HepG2 (cell line): ENCODE results near the gene PNN.

Experiments used
- AHR ChIP-seq: IDR thresholded peaks from 2 replicates; pipeline ENCODE4 v1.6.1; 2018; ENCODE audit warnings: missing genetic modification reagents, missing compliant biosample characterization
- CBFB ChIP-seq: sonication (generic); formaldehyde crosslinking; IDR thresholded peaks from 2 replicates; pipeline ENCODE4 v1.4.0; 2020; ENCODE audit warnings: missing genetic modification reagents
- CTCF ChIP-seq: sonication (generic); formaldehyde crosslinking; IDR thresholded peaks from 2 replicates; pipeline ENCODE4 v1.5.0; 2020; ENCODE audit warnings: mild to moderate bottlenecking, missing genetic modification reagents, moderate library complexity
- KDM4B ChIP-seq: sonication (generic); formaldehyde crosslinking; IDR thresholded peaks from 2 replicates; pipeline ENCODE4 v1.4.0; 2020; ENCODE audit warnings: missing genetic modification reagents
- MAFG ChIP-seq: sonication (generic); formaldehyde crosslinking; IDR thresholded peaks from 2 replicates; pipeline ENCODE4 v1.5.1; 2020; ENCODE audit warnings: mild to moderate bottlenecking, missing genetic modification reagents
- PHF21A ChIP-seq: sonication (generic); formaldehyde crosslinking; IDR thresholded peaks from 2 replicates; pipeline ENCODE4 v1.5.0; 2020; ENCODE audit warnings: mild to moderate bottlenecking, missing genetic modification reagents
- TAF1 ChIP-seq: sonication (generic); formaldehyde crosslinking; IDR thresholded peaks from 2 replicates; pipeline ENCODE4 v1.4.0; 2020; ENCODE audit warnings: missing genetic modification reagents
- ZFP37 ChIP-seq: sonication (generic); formaldehyde crosslinking; IDR thresholded peaks from 2 replicates; pipeline ENCODE4 v1.4.0; 2020; ENCODE audit warnings: missing genetic modification reagents, borderline replicate concordance
- ZNF160 ChIP-seq: sonication (generic); formaldehyde crosslinking; IDR thresholded peaks from 2 replicates; pipeline ENCODE4 v1.8.0; 2022; ENCODE audit warnings: mild to moderate bottlenecking, inconsistent platforms, missing genetic modification reagents
- ZNF446 ChIP-seq: sonication (generic); formaldehyde crosslinking; IDR thresholded peaks from 2 replicates; pipeline ENCODE4 v1.5.0; 2020; ENCODE audit warnings: mild to moderate bottlenecking, missing genetic modification reagents

- no peak for TF ChIP-seq CTCF (CRISPR knock-in tag)
- TF ChIP-seq MAFG: no peak
- TF ChIP-seq ZNF160 (CRISPR knock-in tag): no peak
- no peak for TF ChIP-seq KDM4B
- no peak for TF ChIP-seq ZNF446 (CRISPR knock-in tag)
- TF ChIP-seq AHR (CRISPR knock-in tag): no peak
- no peak for TF ChIP-seq TAF1 (CRISPR knock-in tag)
- no peak for TF ChIP-seq ZFP37 (CRISPR knock-in tag)
- TF ChIP-seq PHF21A (CRISPR knock-in tag): no peak
- TF ChIP-seq CBFB: no peak
Measured at GRCh38 chr14:39182770-39183684, 8.0 kb downstream of the PNN start.
